ENCODE data around the gene TAGLN.
"Not testable (repeated sequence)": the region's sequence is repeated elsewhere in the genome, so short reads cannot be mapped to it uniquely, and the experiment has no call there.

TAGLN gene

DNA sequence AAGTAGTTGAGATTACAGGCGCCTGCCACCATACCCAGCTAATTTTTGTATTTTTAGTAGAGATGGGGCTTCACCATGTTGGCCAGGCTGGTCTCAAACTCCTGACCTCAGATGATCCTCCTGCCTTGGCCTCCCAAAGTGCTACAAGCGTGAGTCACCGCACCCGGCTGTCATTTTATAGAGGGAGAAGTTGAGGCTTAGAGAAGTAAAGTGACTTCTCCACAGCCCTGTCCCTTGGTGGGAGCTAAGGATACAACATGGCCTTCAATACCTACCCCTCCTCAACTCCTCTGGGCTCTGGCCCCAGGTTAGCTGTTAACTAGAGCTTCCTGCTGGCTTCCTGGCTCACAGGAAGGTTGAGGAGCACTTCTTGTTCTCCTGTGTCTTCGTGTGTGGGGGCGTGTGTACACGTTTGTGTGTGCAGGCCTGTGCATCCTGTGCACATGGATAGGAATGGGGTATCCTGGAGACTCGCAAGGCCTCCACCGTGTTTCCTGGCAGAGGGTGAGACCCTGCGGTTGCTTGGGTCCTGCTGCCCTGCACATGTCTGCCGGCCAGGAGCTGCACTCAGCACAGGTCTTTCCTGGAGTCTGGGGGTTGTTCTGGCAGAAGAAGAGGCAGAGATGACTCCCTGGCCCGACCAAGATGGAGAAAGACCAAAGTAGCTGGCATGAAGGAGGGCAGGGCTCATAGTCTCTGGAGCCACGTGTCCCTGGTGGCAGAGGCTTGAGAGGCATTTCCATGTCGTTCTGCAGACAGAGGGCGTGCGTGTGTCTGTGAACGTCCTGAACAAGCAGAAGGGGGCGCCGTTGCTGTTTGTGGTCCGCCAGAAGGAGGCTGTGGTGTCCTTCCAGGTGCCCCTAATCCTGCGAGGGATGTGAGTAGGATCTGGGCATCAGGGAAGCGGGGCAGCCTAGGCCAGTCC is 18.2 kb upstream of the TAGLN start:
- peak in 1 of 2 donors; percentile 20 for DNase-seq (ENCODE audit: low read depth in 2 of 2)

DNA sequence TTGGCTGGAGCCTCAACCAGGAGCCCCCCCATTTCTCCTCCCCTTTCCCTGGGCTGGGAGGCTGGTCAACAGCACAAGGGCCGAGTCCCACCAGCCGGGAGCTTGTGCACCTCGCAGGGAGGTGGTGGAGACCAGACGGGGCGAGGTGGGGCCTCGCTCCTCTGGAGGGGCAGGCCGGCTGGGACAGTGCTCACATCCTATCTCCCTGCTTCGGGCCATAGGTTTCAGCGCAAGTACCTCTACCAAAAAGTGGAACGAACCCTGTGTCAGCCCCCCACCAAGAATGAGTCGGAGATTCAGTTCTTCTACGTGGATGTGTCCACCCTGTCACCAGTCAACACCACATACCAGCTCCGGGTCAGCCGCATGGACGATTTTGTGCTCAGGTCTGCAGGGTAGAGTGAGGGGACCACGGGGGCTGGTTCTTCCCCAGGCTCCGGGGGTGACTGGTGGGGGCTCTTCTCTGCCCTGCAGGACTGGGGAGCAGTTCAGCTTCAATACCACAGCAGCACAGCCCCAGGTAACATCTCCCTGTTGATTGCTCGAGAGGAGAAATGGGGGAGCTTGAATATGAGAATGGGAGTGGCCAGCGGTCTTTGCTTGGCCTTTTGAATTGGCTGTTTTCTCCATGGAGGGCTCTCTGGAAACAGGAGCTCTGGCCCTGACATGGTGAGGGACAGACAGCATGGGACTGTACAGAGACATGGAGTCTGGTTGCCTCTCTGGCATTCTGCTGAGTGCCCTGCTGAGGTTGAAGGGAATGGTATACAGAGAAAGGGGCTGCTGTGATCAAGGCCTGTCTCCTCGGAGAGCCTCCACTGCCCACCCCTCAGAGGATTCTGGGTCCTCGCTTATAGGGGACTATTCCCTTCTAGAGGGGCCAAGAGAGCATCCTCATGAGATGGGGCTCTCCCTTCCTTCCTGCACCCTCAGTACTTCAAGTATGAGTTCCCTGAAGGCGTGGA is 17.3 kb upstream of the TAGLN start:
- DNase-seq (ENCODE audit: low read depth in 2 of 2) = no peak

DNA sequence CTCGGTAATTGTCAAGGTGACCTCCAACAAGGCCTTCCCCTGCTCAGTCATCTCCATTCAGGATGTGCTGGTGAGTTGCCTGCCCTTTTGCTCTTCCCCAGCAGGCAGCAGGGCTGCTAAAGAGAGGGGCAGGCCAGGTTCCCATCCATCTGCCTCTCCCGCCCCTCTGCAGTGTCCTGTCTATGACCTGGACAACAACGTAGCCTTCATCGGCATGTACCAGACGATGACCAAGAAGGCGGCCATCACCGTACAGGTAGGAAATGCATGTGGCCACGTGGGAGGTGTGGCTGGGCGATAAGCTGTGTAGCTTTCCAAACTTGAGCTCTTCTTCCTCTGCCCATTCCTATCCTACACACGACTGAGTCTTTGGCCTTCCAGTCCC is 16.6 kb upstream of the TAGLN start:
- DNase-seq (ENCODE audit: low read depth in 2 of 2) = no peak

DNA sequence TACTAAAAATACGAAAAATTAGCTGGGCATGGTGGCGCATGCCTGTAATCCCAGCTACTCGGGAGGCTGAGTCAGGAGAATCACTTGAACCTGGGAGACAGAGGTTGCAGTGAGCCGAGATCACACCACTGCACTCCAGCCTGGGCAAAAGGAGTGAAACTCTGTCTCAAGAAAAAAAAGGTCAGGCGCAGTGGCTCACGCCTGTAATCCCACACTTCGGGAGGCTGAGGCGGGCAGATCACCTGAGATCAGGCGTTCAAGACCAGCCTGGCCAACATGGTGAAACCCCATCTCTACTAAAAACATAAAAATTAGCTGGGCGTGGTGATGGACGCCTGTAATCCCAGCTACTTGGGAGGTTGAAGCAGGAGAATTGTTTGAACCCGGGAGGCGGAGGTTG is 16.0 kb upstream of the TAGLN start:
- not testable (repeated sequence) for DNase-seq (ENCODE audit: low read depth in 2 of 2)

DNA sequence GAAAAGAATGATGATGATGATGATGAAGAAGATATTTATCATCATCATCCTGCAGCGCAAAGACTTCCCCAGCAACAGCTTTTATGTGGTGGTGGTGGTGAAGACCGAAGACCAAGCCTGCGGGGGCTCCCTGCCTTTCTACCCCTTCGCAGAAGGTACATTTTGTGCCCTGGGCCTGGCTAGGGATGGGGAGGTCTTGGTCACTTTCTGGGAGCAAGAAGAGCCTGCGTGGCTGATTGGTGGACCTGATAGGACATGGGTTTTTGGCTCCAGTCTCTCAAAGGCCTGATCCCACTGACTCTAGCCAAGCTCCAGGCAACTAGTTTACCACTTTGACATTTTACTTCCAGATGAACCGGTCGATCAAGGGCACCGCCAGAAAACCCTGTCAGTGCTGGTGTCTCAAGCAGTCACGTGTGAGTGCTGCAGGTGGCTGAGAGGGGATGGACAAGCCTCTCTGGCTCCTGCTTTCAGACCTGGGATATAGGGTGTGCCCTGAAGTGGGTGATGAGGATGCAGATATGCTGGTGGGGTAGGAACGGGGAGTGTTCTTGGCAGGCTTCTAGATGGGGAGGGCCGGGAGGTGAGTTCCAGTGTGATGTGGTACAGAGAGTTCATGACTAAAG is 15.3 kb upstream of the TAGLN start:
- DNase-seq (ENCODE audit: low read depth in 2 of 2) = no peak

DNA sequence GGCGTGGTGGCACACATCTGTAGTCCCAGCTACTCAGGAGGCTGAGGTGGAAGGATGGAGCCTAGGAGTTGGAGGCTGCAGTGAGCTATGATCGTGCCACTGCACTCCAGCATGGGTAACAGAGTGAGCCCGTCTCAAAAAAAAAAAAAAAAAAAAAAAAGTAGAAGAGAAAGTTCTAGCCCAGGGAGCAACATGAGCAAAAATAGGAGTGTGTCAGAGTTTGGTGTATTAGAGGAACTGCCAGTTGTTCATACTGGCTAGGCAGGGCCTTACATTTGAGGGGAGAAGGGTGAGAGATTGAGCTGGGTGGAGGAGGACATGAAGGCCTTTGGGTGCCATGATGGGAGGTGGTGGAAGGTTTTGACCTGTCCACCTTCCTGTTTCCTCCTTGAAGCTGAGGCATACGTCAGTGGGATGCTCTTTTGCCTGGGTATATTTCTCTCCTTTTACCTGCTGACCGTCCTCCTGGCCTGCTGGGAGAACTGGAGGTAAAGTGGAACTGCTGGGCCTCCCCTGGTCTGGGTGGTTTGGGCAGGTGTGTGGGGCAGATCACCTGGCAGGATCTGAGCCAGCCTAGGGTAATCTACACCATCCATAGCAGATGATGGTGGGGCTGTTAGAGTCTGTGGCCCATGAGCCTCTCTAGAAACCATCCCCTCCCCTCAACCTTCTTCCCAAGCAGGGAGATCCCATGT is 13.3 kb upstream of the TAGLN start:
- no peak for DNase-seq (ENCODE audit: low read depth in 2 of 2)

DNA sequence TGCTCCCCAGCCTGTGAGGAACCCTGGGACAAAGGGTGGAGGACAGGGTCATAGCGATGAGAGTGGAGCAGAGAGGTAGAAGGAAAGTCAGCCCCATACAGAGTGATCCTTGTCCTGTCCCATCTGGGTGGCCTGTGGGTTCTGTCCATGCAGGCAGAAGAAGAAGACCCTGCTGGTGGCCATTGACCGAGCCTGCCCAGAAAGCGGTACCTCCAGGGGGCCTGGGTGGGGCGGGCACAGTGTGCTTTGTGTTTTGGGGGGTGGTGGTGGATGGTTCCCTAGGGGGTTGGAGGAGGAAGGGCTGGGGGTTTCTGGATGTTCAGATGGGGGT is 12.8 kb upstream of the TAGLN start:
- no peak for DNase-seq (ENCODE audit: low read depth in 2 of 2)

DNA sequence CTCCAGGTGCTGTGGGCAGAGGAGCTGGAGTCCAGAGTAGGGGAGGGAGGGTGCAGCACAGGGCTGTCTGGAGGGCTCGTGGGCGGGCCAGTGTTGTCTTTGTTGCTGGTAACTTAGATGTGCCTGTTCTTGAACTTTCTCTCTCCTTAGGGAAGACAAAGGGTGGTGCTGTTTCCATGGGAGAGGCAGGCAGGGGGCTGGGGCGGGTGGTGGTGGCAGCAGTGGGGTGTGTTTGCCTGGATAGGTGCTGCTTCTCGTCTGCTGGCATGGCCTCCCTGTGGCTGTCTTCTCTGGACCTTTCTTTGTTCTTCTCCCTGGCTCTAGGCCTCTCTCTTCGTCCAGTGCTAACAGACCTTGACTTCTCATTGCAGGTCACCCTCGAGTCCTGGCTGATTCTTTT is 12.2 kb upstream of the TAGLN start:
- DNase-seq (ENCODE audit: low read depth in 2 of 2) = no peak

DNA sequence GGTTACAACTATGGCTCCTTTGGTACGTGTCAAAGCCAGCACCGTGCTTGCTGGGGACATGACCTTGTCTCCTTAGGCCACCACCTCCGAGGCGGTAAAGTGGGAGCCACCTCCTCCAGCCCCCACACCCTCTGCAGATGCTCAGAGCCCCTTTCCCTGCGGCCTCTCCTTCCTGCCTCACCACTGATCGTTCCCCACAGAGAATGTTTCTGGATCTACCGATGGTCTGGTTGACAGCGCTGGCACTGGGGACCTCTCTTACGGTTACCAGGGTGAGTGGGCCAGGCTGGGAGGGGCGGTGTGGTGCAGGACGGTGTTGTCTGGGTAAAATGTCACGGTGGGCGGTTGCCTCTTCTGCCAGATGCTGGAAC is 11.8 kb upstream of the TAGLN start:
- DNase-seq (ENCODE audit: low read depth in 2 of 2) = no peak

DNA sequence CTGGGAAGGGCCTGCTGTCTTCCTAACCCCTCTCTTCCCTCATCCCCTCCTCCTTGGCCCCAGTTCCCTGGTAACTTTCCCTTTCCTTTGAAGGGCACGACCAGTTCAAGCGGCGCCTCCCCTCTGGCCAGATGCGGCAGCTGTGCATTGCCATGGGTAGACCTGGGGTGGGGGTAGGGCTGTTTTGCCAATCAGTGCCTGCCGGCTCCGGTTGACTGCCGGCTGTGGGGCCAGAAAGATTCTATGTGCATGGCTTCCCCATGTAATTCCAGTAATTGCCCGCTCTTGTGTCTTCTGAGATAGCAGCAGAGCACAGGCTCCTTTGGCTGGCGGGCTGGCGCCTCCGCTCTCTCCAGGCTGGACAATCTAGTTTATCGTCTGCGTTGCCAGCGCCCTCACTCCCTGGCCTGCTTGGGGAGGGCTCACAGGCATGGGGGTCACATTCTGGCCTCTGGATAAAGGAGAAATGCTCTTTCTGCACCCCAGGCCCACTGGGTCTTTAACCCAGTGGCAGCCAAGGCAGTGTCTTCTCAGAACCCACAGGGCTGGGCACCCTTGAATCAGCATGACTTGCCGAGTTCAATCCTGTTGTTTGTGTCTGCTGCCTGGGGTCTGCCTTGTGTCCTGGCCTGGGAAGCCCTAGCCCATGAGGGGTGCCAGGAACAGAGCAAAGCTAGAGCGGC is 11.2 kb upstream of the TAGLN start:
- DNase-seq (ENCODE audit: low read depth in 2 of 2) = no peak

DNA sequence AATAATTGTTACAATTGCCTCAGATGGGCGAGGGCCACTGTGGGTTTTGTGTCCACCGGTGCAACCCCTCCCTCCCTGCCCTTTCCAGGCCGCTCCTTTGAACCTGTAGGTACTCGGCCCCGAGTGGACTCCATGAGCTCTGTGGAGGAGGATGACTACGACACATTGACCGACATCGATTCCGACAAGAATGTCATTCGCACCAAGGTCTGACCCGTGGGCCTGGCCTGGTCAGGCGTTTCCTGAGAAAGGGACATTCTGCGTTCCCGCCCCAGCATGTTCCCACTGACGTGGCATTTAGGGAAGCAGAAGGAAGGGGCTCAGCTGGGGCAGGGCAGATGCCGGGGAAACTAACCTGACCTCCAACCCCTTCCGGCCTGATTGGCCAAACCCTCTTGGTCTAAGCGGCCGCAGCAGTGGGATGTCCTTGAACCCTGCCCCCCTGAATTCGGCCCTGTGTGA is 10.5 kb upstream of the TAGLN start:
- DNase-seq (ENCODE audit: low read depth in 2 of 2) = no peak

DNA sequence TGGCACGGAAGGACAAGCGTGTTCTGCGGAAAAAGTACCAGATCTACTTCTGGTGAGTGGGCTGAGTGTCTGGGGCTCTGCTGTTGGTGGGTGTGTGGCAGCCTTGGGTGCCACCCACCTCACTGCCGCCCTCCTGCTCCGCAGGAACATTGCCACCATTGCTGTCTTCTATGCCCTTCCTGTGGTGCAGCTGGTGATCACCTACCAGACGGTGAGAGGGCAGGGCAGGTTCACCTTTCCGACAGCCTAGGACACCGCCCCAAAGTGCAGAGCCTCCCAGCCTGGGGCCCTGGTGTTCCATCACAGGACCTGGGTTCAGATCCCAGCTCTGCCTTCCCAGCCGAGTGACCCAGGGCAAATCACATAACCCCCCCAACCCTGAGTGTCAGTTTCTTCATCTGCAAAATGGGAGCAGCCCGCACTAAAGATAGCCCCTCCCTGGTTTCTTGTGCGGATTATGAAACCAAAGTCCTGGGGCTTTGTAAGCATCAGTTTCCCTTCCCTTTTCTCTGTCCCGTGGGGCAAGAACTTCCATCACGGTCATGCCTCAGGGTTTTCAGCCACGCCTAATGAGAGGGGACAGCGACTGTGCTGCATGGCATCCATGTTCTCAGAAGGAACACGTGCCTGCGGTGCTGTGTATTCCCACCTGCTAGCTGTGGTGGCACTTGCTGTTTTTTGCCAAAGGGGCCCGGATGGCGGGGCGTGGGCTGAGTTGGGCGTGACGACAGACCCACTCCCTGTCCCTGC is 9.8 kb upstream of the TAGLN start:
- no peak for DNase-seq (ENCODE audit: low read depth in 2 of 2)

DNA sequence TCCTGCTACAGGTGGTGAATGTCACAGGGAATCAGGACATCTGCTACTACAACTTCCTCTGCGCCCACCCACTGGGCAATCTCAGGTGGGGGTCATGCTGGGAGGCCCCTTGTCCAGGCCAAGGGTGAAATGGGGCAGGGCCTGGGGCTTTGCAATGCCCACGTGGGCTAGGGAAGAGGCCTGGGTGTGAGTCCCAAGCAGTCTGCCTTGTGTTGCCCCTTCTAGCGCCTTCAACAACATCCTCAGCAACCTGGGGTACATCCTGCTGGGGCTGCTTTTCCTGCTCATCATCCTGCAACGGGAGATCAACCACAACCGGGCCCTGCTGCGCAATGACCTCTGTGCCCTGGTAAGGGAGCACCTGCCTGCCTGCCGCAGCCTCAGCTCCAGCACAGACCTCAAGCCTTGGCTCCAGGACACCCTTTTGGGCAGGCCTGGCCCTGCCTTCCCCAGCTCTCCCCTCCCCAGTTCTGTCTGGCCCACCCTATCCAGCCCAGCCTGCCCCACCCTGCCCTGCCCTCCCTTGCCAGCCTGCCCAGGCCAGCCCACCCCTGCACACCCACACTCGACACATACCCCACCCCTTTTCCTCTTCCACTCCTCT is 9.1 kb upstream of the TAGLN start:
- no peak for DNase-seq (ENCODE audit: low read depth in 2 of 2)

DNA sequence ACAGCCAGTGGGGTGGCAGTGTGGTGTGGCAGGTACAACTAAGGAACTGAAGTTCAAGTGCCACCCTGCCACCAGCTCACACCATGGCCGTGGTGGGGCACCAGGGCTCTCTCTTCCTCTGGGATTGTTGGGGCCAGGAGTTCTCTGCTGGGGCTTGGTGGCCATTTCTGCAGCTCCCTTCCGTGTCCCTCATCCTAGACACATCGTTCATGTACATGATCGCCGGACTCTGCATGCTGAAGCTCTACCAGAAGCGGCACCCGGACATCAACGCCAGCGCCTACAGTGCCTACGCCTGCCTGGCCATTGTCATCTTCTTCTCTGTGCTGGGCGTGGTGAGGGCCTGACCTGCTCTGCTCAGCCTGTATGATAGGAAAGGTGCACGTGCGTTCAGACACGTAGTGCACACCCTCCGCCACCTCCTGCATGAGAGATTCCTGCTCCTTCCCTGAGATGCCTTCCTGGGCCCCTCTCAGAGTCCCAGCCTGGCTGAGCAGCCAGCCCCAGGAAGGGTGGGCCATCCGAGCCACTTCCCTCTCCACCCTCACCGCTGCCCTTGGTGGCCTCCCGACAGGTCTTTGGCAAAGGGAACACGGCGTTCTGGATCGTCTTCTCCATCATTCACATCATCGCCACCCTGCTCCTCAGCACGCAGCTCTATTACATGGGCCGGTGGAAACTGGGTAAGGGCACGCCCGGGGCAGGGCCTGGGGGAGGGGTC is 7.3 kb upstream of the TAGLN start:
- DNase-seq (ENCODE audit: low read depth in 2 of 2) = no peak

DNA sequence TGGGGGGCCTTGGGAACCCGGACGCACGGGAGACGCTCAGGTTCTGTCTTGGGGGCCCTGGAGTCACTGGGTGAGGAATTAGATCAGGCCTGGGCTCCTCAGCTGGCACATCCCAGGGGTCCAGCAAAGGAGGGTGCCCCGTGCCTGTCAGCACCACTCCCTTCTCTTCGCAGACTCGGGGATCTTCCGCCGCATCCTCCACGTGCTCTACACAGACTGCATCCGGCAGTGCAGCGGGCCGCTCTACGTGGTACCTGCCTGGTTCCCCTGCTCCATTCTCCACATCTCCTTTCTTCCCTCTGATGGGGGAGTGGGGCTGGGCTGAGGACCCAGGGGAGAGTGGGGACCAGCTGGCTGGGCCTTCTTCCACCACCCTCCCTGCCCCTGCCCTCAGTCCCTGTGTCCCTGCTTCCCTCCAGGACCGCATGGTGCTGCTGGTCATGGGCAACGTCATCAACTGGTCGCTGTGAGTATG is 6.7 kb upstream of the TAGLN start:
- DNase-seq (ENCODE audit: low read depth in 2 of 2) = no peak

DNA sequence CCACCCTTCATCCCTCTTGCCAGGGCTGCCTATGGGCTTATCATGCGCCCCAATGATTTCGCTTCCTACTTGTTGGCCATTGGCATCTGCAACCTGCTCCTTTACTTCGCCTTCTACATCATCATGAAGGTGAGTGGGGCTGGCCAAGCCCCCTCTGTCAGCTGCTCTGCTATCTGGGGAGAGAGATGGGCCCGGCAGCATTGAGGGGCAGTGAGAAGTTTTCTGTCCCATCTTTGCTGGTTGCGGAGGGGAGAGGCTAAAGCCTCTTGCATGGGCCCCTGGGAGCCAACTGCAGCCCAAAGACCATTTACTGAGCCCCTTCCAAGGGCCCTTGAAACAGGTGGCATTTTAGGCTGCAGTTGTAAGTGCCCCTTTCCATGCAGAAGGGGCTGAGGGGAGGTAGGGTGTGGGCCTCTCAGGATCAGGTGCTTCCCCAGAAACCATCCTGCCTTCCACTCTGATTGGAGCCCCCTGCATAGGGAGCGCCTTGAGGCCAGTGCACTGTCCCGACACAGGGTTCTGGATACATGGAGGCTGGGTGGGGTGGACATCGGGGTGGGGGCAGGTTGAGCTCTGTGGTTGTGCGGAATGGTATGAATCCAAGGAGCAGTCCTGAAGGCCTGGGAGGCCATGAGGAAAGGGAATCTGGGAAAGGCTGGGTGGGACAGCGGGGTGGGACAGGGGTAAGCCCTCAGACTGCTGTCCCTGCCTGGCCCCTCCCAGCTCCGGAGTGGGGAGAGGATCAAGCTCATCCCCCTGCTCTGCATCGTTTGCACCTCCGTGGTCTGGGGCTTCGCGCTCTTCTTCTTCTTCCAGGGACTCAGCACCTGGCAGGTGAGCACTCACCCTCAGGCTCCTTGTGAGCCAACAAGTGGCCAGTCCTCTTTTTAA is 5.8 kb upstream of the TAGLN start:
- DNase-seq (ENCODE audit: low read depth in 2 of 2) = no peak

DNA sequence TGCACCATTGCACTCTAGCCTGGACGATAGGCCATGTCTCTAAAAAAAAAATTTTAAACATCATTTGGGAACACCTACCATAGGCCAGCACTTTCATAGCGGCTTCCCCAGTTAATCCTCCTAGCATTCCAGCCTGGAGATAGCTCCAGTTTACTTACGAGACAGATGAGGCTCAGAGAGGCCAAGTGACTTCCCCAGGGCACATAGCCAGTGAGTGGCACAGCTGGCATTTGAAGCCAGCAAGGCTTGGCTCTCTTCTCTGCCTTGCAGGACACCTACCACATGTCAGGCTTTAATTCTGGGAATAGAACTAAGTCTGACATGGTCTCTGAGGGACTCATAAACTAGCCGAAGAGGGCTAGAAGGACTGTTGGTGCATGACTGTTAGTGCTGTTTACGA is 4.9 kb upstream of the TAGLN start:
- no peak for DNase-seq (ENCODE audit: low read depth in 2 of 2)

DNA sequence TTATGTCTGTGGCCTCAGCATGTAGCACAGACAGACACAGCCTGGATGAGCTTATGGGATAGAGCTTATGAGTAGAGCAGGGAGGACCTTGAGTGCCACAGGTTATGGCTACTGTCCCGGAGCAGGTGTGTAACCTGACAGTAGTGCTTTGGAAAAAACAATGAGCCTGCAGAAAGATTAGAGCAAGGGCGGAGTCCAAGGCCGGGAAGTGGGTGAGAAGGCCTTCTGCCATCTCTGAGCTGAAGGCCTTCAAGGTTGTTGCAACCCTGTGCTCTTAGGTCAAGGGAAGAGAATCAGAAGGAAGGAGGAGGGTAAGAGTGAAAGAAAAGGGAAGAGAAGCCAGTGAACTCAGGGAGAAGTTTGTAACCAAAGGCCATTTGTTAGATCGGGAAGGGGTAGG is 3.9 kb upstream of the TAGLN start:
- no peak for DNase-seq (ENCODE audit: low read depth in 2 of 2)

Data from stimulated activated CD8-positive, alpha-beta memory T cell treated with anti-CD3 and anti-CD28 coated beads, Interleukin-7, amount 100 ng/mL, for 4 hours (primary cell).